Measurements from ENCODE around the gene TMEM209. TPM values are rescaled to one million over a fixed set of nuclear protein-coding genes. Genes with fewer than 3 reads are reported as not detected.

TMEM209 gene
- total RNA-seq, 1 donor from 2014 or later, result 15.1 TPM

DNA sequence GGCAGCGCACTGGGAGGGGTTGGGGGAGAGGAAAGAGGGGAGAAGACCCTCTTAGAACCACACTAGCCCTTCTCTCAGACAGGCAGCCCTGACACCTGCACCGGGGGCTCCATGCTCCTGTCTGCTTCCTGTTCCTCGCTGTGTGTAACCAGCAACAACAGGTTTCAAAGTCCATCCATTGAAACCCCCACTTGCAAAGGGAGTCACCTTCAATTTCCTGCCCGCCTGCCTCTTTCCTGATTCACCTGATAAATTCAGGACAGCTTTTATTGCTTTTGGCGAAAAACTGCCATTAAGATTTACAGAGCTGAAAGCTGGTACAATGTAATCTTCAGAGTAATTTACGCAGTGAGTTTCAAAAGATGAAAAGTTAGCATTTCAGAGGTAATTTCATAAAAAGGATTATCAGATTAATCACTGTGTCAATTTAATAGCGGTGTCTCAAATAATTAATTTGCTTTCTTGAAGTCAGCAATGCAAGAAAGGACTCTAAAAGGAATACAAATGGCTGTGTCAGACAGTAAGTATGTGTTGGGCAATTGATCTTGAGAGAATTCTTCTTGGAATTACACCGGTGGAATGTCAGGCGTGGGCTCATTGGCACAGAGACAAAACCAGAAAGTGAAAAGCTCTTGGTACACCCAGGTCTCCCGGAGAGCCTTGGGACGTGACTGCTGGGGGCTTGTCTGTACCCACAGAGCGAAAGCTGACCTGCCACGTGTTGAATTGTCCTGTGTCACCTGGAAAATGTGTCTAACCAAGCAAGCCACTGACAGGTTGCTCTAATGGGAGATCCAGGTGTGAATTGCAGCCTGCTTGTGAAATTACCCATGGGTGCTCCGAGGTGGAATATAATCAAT, 60.7 kb downstream of the TMEM209 start:
- TF ChIP-seq, protein P1, sequence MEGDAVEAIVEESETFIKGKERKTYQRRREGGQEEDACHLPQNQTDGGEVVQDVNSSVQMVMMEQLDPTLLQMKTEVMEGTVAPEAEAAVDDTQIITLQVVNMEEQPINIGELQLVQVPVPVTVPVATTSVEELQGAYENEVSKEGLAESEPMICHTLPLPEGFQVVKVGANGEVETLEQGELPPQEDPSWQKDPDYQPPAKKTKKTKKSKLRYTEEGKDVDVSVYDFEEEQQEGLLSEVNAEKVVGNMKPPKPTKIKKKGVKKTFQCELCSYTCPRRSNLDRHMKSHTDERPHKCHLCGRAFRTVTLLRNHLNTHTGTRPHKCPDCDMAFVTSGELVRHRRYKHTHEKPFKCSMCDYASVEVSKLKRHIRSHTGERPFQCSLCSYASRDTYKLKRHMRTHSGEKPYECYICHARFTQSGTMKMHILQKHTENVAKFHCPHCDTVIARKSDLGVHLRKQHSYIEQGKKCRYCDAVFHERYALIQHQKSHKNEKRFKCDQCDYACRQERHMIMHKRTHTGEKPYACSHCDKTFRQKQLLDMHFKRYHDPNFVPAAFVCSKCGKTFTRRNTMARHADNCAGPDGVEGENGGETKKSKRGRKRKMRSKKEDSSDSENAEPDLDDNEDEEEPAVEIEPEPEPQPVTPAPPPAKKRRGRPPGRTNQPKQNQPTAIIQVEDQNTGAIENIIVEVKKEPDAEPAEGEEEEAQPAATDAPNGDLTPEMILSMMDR (IDR thresholded peaks at IDR 0.05; ENCODE audit: insufficient read depth, low read depth, low read length), result no peak
- no peak for TF ChIP-seq EZH2 (IDR thresholded peaks at IDR 0.05; ENCODE audit: insufficient read depth, low read length)
- H3K4me1 Mint-ChIP-seq (ENCODE audit: low read depth, unreplicated experiment), result peaks cover 33% of the 10 kb centered on the region
- no peaks in the 10 kb centered on the region for H3K79me2 ChIP-seq (ENCODE audit: insufficient read depth, low read length)
- H3K4me2 ChIP-seq (ENCODE audit: low read length), result peak overlapping the region; percentile 36
- H3K27me3 ChIP-seq (ENCODE audit: insufficient read depth, low read length), result no peaks in the 10 kb centered on the region
- H3K9me3 ChIP-seq (ENCODE audit: insufficient read depth, low read depth, low read length), result no peaks in the 10 kb centered on the region
- peak; percentile 73 for FAIRE-seq
- DNase-seq (ENCODE audit: low read depth), result peak; percentile 93
- H3K27ac Mint-ChIP-seq (ENCODE audit: unreplicated experiment), result peak overlapping the region; percentile 66
- peaks cover 5% of the 10 kb centered on the region for H3K36me3 Mint-ChIP-seq (ENCODE audit: low read depth, unreplicated experiment)
- H3K4me3 Mint-ChIP-seq (ENCODE audit: unreplicated experiment), result no peak overlapping the region
- peak overlapping the region; percentile 22 for H3K27ac ChIP-seq (ENCODE audit: low read depth, low read length)
- no peak overlapping the region for H3K4me3 ChIP-seq (ENCODE audit: insufficient read depth, low read depth, low read length)
- no peaks in the 10 kb centered on the region for H3K27me3 Mint-ChIP-seq (ENCODE audit: low read depth, unreplicated experiment)
- H3K36me3 ChIP-seq (ENCODE audit: insufficient read depth, low read length), result no peaks in the 10 kb centered on the region
- no peaks in the 10 kb centered on the region for H4K20me1 ChIP-seq (ENCODE audit: insufficient read depth, low read length)
- H3K9me3 Mint-ChIP-seq (ENCODE audit: unreplicated experiment), result no peaks in the 10 kb centered on the region
- no peak overlapping the region for H2AFZ ChIP-seq (ENCODE audit: low read depth, low read length)
- H3K4me1 ChIP-seq (ENCODE audit: insufficient read depth, low read length), result peaks cover 31% of the 10 kb centered on the region
- peak overlapping the region; percentile 10 for H3K9ac ChIP-seq (ENCODE audit: low read length)

DNA sequence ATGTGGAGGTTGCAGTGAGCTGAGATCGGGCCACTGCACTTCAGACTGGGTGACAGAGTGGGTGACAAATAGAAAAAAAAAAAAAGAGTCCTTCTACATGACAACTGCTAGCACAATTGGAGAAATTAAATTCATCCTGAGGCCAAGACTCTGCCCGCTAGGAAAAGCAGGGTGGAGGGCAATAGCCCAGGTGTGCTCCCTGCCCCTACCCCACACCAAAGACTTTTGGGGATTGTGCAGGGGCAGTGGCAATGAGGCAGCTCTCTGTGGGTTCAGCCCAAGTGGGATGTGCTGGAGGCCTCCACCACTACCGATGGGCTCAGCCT, 61.3 kb downstream of the TMEM209 start:
- no peaks in the 10 kb centered on the region for H3K9me3 ChIP-seq (ENCODE audit: insufficient read depth, low read depth, low read length)
- H3K27me3 ChIP-seq (ENCODE audit: insufficient read depth, low read length), result no peaks in the 10 kb centered on the region
- H3K4me1 ChIP-seq (ENCODE audit: insufficient read depth, low read length), result peaks cover 31% of the 10 kb centered on the region
- Mint-ChIP-seq H3K9me3 (ENCODE audit: unreplicated experiment) (no peaks in the 10 kb centered on the region), H3K4me3 (ENCODE audit: unreplicated experiment) (no peak overlapping the region), H3K36me3 (ENCODE audit: low read depth, unreplicated experiment) (peaks cover 10% of the 10 kb centered on the region), H3K27ac (ENCODE audit: unreplicated experiment) (no peak overlapping the region), H3K27me3 (ENCODE audit: low read depth, unreplicated experiment) (no peaks in the 10 kb centered on the region), H3K4me1 (ENCODE audit: low read depth, unreplicated experiment) (peaks cover 38% of the 10 kb centered on the region)
- no peak overlapping the region for H2AFZ ChIP-seq (ENCODE audit: low read depth, low read length)
- no peaks in the 10 kb centered on the region for H4K20me1 ChIP-seq (ENCODE audit: insufficient read depth, low read length)
- TF ChIP-seq EZH2 (IDR thresholded peaks at IDR 0.05; ENCODE audit: insufficient read depth, low read length), result no peak
- TF ChIP-seq, protein P1 (IDR thresholded peaks at IDR 0.05; ENCODE audit: insufficient read depth, low read depth, low read length), result no peak
- H3K27ac ChIP-seq (ENCODE audit: low read depth, low read length), result peak overlapping the region; percentile 9
- no peaks in the 10 kb centered on the region for H3K79me2 ChIP-seq (ENCODE audit: insufficient read depth, low read length)
- FAIRE-seq (no peak), DNase-seq (ENCODE audit: low read depth) (no peak)
- H3K4me2 ChIP-seq (ENCODE audit: low read length), result peak overlapping the region; percentile 36
- H3K4me3 ChIP-seq (ENCODE audit: insufficient read depth, low read depth, low read length), result no peak overlapping the region
- H3K9ac ChIP-seq (ENCODE audit: low read length), result no peak overlapping the region
- H3K36me3 ChIP-seq (ENCODE audit: insufficient read depth, low read length), result no peaks in the 10 kb centered on the region

DNA sequence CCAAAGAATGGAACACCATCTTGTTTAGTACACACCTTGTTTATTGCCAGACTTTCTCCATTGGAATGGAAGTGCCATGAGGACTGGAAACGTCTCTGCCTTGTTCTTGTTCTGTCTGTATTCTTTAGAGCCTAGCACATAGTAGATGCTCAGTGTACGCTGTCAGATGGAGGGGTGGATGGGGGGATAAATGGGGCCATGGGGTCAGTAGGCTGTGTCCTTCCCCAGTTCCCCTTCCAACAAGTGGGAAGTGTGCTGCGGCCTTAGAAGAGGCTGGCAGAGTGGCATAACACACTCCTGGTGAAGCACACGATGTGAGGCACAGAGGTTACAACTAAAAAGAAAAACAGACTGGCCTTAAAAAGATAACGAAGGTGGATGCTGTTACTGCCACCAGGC, 61.9 kb downstream of the TMEM209 start:
- Histone ChIP-seq H3K79me2 (ENCODE audit: insufficient read depth, low read length) (no peaks in the 10 kb centered on the region), H3K9ac (ENCODE audit: low read length) (no peak overlapping the region), H3K4me1 (ENCODE audit: insufficient read depth, low read length) (peaks cover 31% of the 10 kb centered on the region), H3K4me3 (ENCODE audit: insufficient read depth, low read depth, low read length) (no peak overlapping the region), H3K4me2 (ENCODE audit: low read length) (no peak overlapping the region), H3K36me3 (ENCODE audit: insufficient read depth, low read length) (no peaks in the 10 kb centered on the region), H4K20me1 (ENCODE audit: insufficient read depth, low read length) (no peaks in the 10 kb centered on the region), H3K27ac (ENCODE audit: low read depth, low read length) (no peak overlapping the region), H3K9me3 (ENCODE audit: insufficient read depth, low read depth, low read length) (no peaks in the 10 kb centered on the region), H2AFZ (ENCODE audit: low read depth, low read length) (no peak overlapping the region), H3K27me3 (ENCODE audit: insufficient read depth, low read length) (no peaks in the 10 kb centered on the region)
- Mint-ChIP-seq H3K36me3 (ENCODE audit: low read depth, unreplicated experiment) (peaks cover 12% of the 10 kb centered on the region), H3K27me3 (ENCODE audit: low read depth, unreplicated experiment) (no peaks in the 10 kb centered on the region), H3K27ac (ENCODE audit: unreplicated experiment) (no peak overlapping the region), H3K4me1 (ENCODE audit: low read depth, unreplicated experiment) (peaks cover 39% of the 10 kb centered on the region), H3K4me3 (ENCODE audit: unreplicated experiment) (no peak overlapping the region), H3K9me3 (ENCODE audit: unreplicated experiment) (no peaks in the 10 kb centered on the region)
- DNase-seq (ENCODE audit: low read depth) (no peak), FAIRE-seq (no peak)
- TF ChIP-seq EZH2 (IDR thresholded peaks at IDR 0.05; ENCODE audit: insufficient read depth, low read length), result no peak
- TF ChIP-seq, protein P1 (IDR thresholded peaks at IDR 0.05; ENCODE audit: insufficient read depth, low read depth, low read length), result no peak

Measured in astrocyte (in vitro differentiated cells and primary cell).